Panc1 (cell line): ENCODE results near the gene TLDC2. TPM values are rescaled to one million over a fixed set of nuclear protein-coding genes. Genes with fewer than 3 reads are reported as not detected.

Source experiments
- ATAC-seq: fragments of 200-7000 bp; cut with Tn5 transposase; 2 replicates; pipeline ENCODE4 v1.9.1; 2020; ENCODE audit warnings: mild to moderate bottlenecking, moderate library complexity
- BruUV-seq: library from RNA; stranded (reverse); fragments of 400-500 nt; replicated peaks from 2 replicates; lab custom pipeline; 2021; lab: Mats Ljungman, UMichigan
- CTCF ChIA-PET: fragments of 300-600 bp; sonication (Branson Sonifier 250); formaldehyde crosslinking; loops from one replicate; lab custom pipeline; 2022; ENCODE audit warnings: antibody characterized with exemption; lab: Charles Lee
- POLR2A ChIA-PET: fragments of 300-600 bp; sonication (Branson Sonifier 250); formaldehyde crosslinking; loops from one replicate; lab custom pipeline; 2022; ENCODE audit warnings: antibody characterized with exemption; lab: Charles Lee
- DNase-seq: peaks from one replicate; pipeline ENCODE4 v3.0.0-alpha.2; 2010; ENCODE audit warnings: low read depth, low spot score
- H3K27ac ChIP-seq: 2 replicates; pipeline ENCODE4 v1.5.1; 2011; ENCODE audit warnings: mild to moderate bottlenecking, low read length, inconsistent platforms
- H3K27me3 ChIP-seq: fragments of 200-500 bp; sonication (Bioruptor generic); 2 replicates; pipeline ENCODE4 v1.6.0; 2014; ENCODE audit warnings: low read length, inconsistent platforms; ENCODE audit not compliant: control insufficient read depth, insufficient read depth
- H3K36me3 ChIP-seq: fragments of 200-500 bp; sonication (Bioruptor generic); 2 replicates; pipeline ENCODE4 v1.5.1; 2014; ENCODE audit warnings: inconsistent platforms, mild to moderate bottlenecking, low read length, moderate library complexity; ENCODE audit not compliant: control insufficient read depth, insufficient read depth
- H3K4me1 ChIP-seq: 2 replicates; pipeline ENCODE4 v1.5.1; 2011; ENCODE audit warnings: inconsistent platforms, mild to moderate bottlenecking, low read length, moderate library complexity; ENCODE audit not compliant: control insufficient read depth, insufficient read depth
- H3K4me3 ChIP-seq, 2 experiments: 2 replicates each; pipeline ENCODE4 v1.5.1; 2011 to 2012; ENCODE audit warnings: low read depth in 2 of 2, low read length in 2 of 2, mild to moderate bottlenecking in 2 of 2, inconsistent platforms in 1 of 2, moderate library complexity in 1 of 2
- H3K9me3 ChIP-seq: fragments of 200-500 bp; sonication (Bioruptor generic); 2 replicates; pipeline ENCODE4 v1.5.1; 2014; ENCODE audit warnings: low read depth, mild to moderate bottlenecking, inconsistent platforms, low read length, moderate library complexity; ENCODE audit not compliant: control insufficient read depth, insufficient read depth
- CTCF ChIP-seq: fragments of 450-650 bp; IDR thresholded peaks from 2 replicates; pipeline ENCODE4 v1.5.1; 2017; ENCODE audit warnings: mild to moderate bottlenecking
- POLR2AphosphoS5 ChIP-seq: IDR thresholded peaks from 2 replicates; pipeline ENCODE4 v1.6.1; 2012; ENCODE audit warnings: mild to moderate bottlenecking, low read depth, low read length, moderate library complexity
- REST ChIP-seq, 2 experiments: IDR thresholded peaks; 2 replicates each; pipeline ENCODE4 v1.6.1; 2011 to 2012; ENCODE audit warnings: low read depth in 2 of 2, control low read depth in 1 of 2, low read length in 1 of 2, mild to moderate bottlenecking in 1 of 2, moderate library complexity in 1 of 2; ENCODE audit not compliant: insufficient read depth in 1 of 2
- SIN3A ChIP-seq: IDR thresholded peaks from 2 replicates; pipeline ENCODE4 v1.6.1; 2012; ENCODE audit warnings: low read depth, mild to moderate bottlenecking, low read length, moderate library complexity, borderline replicate concordance; ENCODE audit not compliant: insufficient read depth
- TCF7L2 ChIP-seq: IDR thresholded peaks from 2 replicates; pipeline ENCODE4 v1.6.1; 2011; ENCODE audit warnings: mild to moderate bottlenecking, low read depth, low read length, inconsistent platforms
- in situ Hi-C: cut with HindIII; loops from 2 replicates; pipeline ENCODE4 v1.10.0; 2016; ENCODE audit warnings: low sequenced_read_pairs, low pct_unique_long_range_greater_than_20kb
- intact Hi-C: fragments of 100-400 bp; cut with micrococcal nuclease; formaldehyde crosslinking; loops from one replicate; pipeline ENCODE4 v1.10.0; 2022; ENCODE audit not compliant: unreplicated experiment
- total RNA-seq: library from RNA; stranded (reverse); gene quantifications from one replicate; pipeline ENCODE4 v1.2.1, GENCODE V29; 2021; ENCODE audit not compliant: unreplicated experiment

The TLDC2 gene
- total RNA-seq, 1 experiment from 2014 or later: not detected

GRCh38 chr20:36861875-36862801 lies 13.8 kb upstream of the TLDC2 start:
- no peaks in the 10 kb centered on the region for H3K36me3 ChIP-seq
- H3K4me3 ChIP-seq: peak overlapping the region; percentile 64 to 68
- ChIA-PET POLR2A (interaction anchor here (0.7 kb wide), 1 partner anchor 356 kb away, joined by 4 read pairs; no protein-coding TSS in a partner anchor), CTCF (interaction anchor here (0.7 to 2.4 kb wide), 3 partner anchors 26 to 88 kb away, joined by 3 to 7 read pairs (median 4); partner anchors contain the start of gene DSN1)
- no TSS peak for BruUV-seq
- H3K9me3 ChIP-seq: no peaks in the 10 kb centered on the region
- H3K4me1 ChIP-seq: peaks cover 27% of the 10 kb centered on the region
- ATAC-seq (peak; percentile 64), DNase-seq (peak; percentile 58)
- H3K27ac ChIP-seq: peak overlapping the region; percentile 94
- no peaks in the 10 kb centered on the region for H3K27me3 ChIP-seq
- in situ Hi-C loops: no loop called here
- TF ChIP-seq SIN3A: peak; percentile 69; the same call in 1 of the 2 replicates
- TF ChIP-seq POLR2AphosphoS5: peak; percentile 60; the same call in 1 of the 2 replicates
- no peak for TF ChIP-seq CTCF
- peak; percentile 11; the same call in 1 of the 2 replicates for TF ChIP-seq TCF7L2
- TF ChIP-seq REST (IDR thresholded peaks at IDR 0.05; ENCODE audit: insufficient read depth in 1 of 2, low read depth in 2 of 2, low read length in 1 of 2): 0 out of 4 replicates have a peak, but pooled peaks of 1 of the 2 experiments have one; percentile 16
- intact Hi-C loops: no loop called here

- POLR2A ChIA-PET: no interaction called here
- TF ChIP-seq REST (IDR thresholded peaks at IDR 0.05; ENCODE audit: insufficient read depth in 1 of 2, low read depth in 2 of 2, low read length in 1 of 2) (no peak), SIN3A (no peak), POLR2AphosphoS5 (no peak), CTCF (no peak), TCF7L2 (no peak)
Observed at GRCh38 chr20:36862857-36863668, 12.9 kb upstream of the TLDC2 start.

More at GRCh38 chr20:36862857-36863668, 12.9 kb upstream of the TLDC2 start:
- DNase-seq (no peak), ATAC-seq (peak; percentile 78)
- in situ Hi-C loops (no loop called here), intact Hi-C loops (no loop called here)
- H3K27ac ChIP-seq: no peak overlapping the region
- peaks cover 26% of the 10 kb centered on the region for H3K4me1 ChIP-seq
- CTCF ChIA-PET: interaction anchor here (0.5 to 2.4 kb wide), 5 partner anchors 28 to 89 kb away, joined by 3 to 7 read pairs (median 4); partner anchors contain the start of gene DSN1
- peak overlapping the region; percentile 64 to 68 for H3K4me3 ChIP-seq
- H3K27me3 ChIP-seq: no peaks in the 10 kb centered on the region
- H3K36me3 ChIP-seq: no peaks in the 10 kb centered on the region
- H3K9me3 ChIP-seq: no peaks in the 10 kb centered on the region
- no TSS peak for BruUV-seq
